ENCODE measurements around the gene SLC30A5.
A peak's percentile ranks its signal among the peaks of the same experiment; 100 is the strongest.

GRCh38 chr5:69048230-69048629, 45.6 kb upstream of the SLC30A5 start:
- peak; percentile 45 for TF ChIP-seq CTCF (IDR thresholded peaks at IDR 0.05)
- no peak for TF ChIP-seq EZH2phosphoT487 (IDR thresholded peaks at IDR 0.05)

Data from neural progenitor cell (in vitro differentiated cells).